SH-SY5Y (cell line): ENCODE data around the gene RERE.

Source experiments
- GATA2 ChIP-seq: IDR thresholded peaks from 2 replicates; pipeline ENCODE4 v1.6.1; 2011; ENCODE audit warnings: mild to moderate bottlenecking, low read depth, low read length
- GATA3 ChIP-seq: IDR thresholded peaks from 2 replicates; pipeline ENCODE4 v1.6.1; 2011; ENCODE audit warnings: low read depth, mild to moderate bottlenecking, low read length, moderate library complexity

The RERE gene

DNA sequence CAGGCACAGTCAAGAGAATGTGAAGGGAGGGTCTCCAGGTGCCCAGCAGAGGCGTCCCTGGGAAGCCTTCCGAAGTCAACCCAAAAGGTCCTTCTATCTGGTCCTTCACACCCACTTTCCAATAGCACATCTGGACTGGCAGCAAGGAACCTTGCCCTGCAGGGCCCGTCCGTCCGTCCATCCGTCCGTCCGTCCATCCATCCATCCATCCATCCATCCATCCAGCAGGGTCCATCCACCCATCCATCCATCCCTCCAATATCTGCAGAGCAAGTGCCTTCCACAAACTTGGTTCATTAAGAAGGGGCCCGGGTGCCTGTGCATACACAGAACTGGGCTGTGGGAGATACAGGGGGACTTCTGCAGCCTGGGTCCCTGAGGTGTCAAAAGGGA, 468.0 kb downstream of the RERE start:
- no peak for TF ChIP-seq GATA2
- TF ChIP-seq GATA3 = no peak

DNA sequence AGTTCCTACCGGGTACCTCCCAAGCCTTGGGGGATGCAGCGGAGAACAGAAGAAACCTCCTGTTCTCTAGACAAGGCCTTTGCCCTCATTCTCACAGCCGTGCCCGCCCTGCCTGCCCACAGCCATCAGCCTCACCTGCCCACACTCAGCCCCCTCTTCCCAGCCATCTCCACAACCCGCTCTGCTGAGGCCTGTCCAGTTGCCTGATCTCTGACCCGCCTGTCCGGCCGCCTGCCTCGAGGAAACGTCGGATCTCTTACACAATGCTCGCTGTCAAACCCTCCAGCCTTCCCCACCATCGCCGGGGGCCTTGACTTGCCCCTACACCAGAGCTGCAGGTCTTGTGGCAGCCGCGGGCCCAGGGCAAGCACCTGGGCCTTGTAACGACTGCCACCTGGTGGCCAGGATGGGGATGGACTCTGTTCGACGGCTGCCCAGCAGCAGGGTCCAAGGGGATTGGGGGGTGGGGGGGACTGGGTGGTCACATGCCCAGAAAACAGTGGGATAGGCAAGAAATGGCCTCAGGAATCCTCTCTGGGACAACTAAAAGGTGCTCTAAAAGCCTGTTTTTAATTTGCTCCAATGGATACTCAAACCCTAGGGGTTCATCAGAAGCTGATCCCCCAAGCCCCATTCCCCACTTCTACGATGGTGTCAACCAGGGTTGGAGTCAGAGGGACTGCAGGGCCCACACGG, 468.5 kb downstream of the RERE start:
- TF ChIP-seq GATA3 (no peak), GATA2 (no peak)

DNA sequence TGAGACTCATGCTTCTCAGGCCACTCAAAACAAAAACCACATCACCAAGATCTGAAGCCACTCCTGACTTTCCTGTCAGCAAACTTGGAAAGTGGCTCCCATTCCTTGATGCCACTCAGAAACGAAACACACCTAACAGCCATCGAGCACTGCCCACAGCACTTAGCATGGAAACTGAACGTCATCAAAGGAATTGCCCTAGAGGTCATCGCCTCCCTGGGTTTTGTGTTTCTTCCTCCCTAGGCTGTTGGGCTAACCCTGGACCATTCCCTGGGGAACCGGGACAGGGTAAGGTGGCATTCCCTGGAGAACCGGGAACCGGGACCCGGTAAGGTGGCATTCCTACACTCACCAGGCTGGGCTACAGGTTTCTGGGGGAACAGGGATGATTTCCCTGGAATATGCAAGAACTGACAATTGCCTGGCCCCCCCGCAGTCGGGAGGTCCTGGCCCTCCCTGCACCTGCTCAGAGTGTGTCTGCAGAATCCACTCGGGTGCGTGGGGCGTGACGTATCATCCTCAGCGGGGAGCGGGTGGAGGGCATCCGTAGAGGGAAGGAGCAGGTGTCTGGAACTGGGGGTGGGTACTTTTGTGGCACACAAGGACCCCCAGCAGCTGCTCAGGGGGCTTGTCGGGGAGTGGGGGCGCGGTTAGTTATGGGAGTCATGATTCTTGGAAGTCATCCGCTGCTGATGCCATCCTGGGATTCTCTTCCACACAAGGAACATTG, 469.2 kb downstream of the RERE start:
- TF ChIP-seq GATA2 (no peak), GATA3 (no peak)

DNA sequence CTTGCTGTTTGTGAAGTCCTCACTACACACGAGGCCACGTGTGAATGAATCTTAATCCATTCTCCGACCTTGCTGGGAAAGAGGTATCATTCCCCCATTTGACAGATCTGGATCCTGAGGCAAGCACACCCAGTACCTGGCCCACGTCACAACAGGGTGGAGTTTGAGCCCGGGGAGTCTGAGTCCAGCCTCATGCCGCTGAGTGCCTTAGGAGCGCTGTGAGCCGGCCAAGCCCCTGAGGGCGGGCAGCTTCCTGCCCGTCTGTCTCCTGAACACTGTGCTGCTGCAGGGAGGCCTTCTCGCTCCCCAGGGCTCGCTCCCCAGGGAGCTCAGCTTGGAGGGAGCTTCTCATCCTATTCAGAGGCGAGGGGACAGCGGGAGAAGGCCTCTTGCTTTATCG, 469.8 kb downstream of the RERE start:
- TF ChIP-seq GATA3 = no peak
- TF ChIP-seq GATA2 = no peak

DNA sequence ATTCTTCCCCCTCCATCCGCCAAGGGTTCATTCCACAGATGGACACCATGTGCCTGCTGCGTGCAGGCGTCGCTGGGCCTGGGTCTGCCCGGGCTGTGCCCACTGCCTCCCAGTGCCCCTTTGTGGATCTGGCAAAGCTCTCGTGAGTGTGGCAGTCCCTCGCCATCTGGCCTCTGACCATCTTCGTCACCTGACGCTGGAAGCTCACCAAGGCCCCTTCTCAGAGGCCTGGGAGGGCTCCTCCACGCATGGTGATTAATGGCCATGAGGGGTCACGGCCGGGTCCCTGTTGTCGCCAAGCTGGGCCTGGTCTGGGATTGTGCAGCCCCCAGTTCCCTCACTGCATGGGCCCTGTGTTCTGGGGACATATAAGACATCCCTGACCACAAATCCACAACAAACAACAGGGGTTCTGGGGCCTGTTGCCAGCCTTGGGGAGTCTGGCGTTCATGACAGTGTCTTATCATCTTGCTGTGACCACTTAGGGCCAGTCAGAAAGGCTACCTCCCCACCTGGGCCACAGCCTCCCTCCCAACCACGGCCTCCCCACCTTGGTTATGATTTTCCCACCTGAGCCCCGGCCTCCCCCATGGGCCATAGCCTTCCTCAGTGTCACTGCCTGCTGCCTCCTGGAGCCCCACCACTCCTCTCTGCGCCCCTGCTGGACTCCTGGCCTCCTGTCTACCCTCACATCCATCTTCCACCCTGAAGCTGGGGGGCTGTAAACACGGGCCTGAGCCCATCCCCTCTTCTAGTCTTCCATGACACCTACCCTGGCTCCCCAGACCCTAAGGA, 471.6 kb downstream of the RERE start:
- TF ChIP-seq GATA3 (no peak), GATA2 (no peak)

DNA sequence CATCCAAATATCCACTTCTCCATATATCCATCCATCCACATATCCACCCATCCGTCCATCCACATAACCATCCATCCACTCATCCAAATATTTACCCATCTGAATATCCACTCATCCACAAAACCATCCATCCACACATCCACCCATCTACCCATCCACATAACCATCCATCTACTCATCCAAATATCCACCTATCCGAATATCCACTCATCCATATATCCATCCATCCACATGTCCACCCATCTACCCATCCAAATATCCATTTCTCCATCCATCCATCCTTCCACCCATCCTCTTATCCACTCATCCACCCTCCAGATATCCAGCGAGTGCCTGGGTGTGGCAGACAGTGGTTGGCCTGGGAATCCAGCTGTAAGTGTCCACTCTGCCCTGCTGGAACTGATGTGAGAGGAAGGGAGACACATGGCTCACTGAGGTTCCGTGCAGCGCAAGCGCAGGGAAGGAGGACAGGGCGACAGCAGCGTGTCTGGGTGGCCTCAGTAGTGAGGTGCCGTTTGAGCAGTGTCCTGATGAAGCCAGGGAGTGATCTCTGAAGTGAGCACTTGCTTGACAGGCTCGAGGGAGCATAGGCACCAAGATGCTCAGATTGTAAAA, 472.4 kb downstream of the RERE start:
- TF ChIP-seq GATA3 (no peak), GATA2 (no peak)

DNA sequence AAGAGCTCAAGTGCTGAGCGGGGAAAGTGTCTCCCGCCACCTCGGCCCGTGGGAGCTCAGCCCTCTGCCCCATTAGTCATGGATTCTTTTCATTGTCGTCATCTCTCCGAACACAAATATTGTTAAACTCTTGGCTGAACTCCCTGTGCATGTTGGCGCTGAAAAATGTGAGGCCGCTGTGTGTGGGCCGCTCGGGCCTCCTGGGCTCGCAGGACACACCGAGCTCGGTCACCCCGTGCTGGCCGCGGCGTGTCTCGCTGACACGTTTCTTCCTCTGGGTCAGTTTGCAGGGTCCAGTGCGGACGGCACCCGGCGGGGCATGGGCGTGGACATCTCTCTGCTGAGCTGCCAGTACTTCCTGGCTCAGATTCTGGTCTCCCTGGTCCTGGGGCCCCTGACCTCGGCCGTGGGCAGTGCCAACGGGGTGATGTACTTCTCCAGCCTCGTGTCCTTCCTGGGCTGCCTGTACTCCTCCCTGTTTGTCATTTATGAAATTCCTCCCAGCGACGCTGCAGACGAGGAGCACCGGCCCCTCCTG, 473.9 kb downstream of the RERE start:
- TF ChIP-seq GATA3 (no peak), GATA2 (no peak)

DNA sequence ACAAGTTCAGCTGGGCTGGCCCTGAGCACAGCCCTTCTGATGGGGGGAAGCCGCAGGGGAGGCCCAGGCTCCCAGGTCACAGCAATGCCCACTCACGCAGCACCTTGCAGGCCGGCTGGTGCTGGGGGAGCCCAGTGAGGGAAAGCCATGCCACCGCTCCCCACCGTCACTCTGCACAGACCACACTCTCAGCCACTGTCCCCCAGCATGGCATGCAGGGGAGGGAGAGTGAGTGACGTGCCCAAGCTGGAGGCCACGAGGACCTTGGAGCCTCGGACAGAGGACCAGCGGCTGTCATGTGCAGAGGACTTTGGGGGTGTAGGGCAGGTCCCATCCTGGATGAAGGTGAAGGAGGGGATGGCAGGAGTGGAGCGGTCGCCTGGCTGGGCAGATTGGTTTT, 474.4 kb downstream of the RERE start:
- TF ChIP-seq GATA3 = no peak
- no peak for TF ChIP-seq GATA2

DNA sequence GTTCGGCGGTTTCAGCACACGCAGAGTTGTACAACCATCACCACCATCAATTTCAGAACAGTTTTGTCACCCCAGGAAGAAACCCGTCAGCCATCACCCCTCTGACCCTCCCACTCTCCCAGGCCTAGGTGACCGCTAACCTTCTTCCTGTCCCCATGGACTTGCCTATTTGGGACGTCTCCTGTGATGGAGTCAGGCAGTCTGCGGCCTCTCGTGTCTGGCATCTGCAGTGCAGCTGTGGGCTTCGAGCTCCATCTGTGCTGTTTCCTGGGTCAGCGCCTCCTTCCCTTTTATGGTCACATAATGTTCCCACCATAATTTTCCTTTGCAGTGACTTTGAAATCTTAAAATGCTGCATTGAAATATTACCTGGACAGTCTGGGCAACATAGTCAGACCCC, 475.1 kb downstream of the RERE start:
- TF ChIP-seq GATA3 = no peak
- TF ChIP-seq GATA2 = no peak

DNA sequence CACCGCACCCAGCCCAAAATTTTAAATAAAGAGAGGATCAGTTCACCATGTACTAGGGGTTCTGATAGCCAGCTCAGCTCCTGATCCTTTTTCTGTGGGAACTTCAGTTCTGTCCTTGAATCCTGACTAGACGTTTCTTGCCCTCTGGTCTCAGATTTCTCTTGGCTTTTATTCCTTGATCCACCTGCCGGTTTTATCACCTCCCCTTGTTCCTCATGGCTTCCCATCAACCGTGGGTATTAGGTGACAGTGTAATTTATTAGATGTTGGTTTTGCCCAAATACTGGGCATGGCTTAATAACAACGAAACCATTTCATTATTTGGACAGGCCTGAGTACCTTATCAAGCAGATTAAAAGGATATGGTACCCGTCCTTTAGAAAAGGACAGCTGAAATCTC, 477.0 kb downstream of the RERE start:
- TF ChIP-seq GATA2 = no peak
- no peak for TF ChIP-seq GATA3

DNA sequence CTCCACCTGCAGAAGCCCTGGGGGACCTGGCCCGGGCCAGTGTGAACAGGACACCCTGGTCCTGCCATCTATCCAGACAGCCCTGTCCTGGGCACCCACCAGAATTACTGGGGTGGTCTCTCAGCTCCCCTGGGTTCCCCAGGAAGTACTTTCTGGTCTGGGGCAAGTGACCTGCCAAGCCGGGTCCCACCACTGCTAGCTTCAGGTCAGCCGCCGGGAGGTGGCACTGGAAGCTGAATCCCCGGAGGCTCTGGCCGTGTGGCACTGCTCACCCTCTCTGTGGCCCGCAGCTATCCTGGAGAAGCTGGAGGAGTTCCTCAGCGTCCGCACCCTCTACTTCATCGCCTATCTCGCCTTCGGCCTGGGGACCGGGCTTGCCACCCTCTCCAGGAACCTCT, 478.2 kb downstream of the RERE start:
- TF ChIP-seq GATA3 = no peak
- no peak for TF ChIP-seq GATA2

DNA sequence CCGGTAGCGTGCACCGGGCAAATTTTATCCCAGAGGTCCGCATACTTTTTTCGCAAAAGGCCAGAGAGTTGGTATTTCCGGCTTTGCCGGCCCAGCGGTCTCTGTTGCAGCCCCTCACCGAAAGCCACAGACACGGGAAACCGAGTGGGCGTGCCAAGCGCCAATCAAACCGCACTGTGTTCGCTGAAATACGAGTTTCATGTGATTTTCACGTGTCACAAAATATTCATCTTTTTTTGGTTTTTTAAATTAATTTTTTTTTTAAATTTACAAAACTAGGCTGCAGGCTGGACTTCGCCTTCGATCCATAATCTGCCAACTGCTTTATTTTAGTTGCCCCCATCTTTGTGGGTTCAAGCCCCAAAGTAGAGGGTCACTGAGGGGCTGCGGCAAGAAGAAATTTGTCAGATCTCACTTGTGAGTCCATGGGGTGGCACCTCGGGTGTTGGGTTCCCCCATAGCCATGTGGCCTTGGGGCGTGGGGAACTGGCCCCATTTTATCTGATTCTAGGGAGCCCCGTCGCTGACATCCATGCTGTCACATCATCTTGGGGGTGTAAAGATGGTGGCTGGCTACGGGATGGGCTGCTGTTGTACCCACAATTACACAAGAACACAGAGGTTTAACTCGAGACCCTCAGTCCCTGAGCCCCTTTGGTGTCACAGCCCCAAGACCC, 478.8 kb downstream of the RERE start:
- TF ChIP-seq GATA2 = no peak
- no peak for TF ChIP-seq GATA3

DNA sequence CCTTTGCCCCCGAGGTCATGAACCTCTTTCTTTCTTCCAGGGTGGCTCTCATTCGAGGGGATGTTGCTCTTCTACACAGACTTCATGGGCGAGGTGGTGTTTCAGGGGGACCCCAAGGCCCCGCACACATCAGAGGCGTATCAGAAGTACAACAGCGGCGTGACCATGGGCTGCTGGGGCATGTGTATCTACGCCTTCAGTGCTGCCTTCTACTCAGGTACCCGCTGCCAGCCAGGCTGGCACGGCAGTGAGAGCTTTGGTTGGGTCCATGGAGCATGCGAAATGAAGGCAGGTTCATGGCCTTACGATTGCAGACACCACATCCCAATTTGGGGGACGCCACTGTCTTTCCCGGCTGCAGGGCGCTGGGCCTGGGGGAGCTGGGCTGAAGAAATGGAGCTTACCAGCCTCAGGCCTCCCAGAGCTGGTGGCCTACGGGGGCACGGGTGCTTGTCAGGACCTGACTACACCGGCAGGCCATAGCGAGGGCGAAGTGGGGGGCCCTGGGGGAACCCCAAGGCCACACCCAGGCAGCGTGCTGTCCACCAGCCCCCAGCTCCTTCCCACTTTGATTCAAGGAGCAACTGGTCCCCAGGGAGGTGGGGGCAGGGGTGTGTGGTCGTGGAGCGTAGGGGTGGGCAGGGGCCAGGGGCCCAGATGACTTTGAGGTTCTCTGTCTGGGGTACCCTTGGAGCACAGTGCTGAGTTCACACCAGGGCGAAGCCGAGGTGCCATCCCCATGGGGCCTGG, 479.5 kb downstream of the RERE start:
- no peak for TF ChIP-seq GATA2
